HG03558 (cell line): ENCODE data around the gene SLC35C1.

Experiments
- ATAC-seq: cut with Tn5 transposase; IDR thresholded peaks from one replicate; pipeline ENCODE4 v1.9.1; 2021; ENCODE audit warnings: moderate number of reproducible peaks; ENCODE audit not compliant: unreplicated experiment; ENCODE audit errors: extremely low read depth

SLC35C1 gene

GRCh38 chr11:45804761-45805304 lies at the start of gene SLC35C1:
TSS of gene SLC35C1 (plus strand) at chr11:45805149. CDS start at chr11:45805802, 653 bp downstream.
- ATAC-seq, result peak; percentile 84

- no peak for ATAC-seq
Measured at GRCh38 chr11:45755281-45755859, 49.6 kb upstream of the SLC35C1 start.

- ATAC-seq, result no peak
Measured at GRCh38 chr11:45756384-45757010, 48.5 kb upstream of the SLC35C1 start.

GRCh38 chr11:45757672-45758071 lies 47.3 kb upstream of the SLC35C1 start:
- ATAC-seq, result no peak

GRCh38 chr11:45761659-45762058 lies 43.3 kb upstream of the SLC35C1 start:
- no peak for ATAC-seq

- ATAC-seq, result no peak
Measured at GRCh38 chr11:45765107-45765668, 39.8 kb upstream of the SLC35C1 start.

- ATAC-seq, result no peak
Measured at GRCh38 chr11:45765836-45766235, 39.1 kb upstream of the SLC35C1 start.

GRCh38 chr11:45766469-45766868 lies 38.5 kb upstream of the SLC35C1 start:
- no peak for ATAC-seq

GRCh38 chr11:45768486-45768885 lies 36.5 kb upstream of the SLC35C1 start:
- ATAC-seq, result no peak

GRCh38 chr11:45769960-45770359 lies 35.0 kb upstream of the SLC35C1 start:
- ATAC-seq, result no peak

- ATAC-seq, result no peak
Measured at GRCh38 chr11:45771193-45771565, 33.8 kb upstream of the SLC35C1 start.

- ATAC-seq, result no peak
Measured at GRCh38 chr11:45771566-45772448, 33.1 kb upstream of the SLC35C1 start.

- ATAC-seq, result no peak
Measured at GRCh38 chr11:45772449-45772774, 32.5 kb upstream of the SLC35C1 start.

- no peak for ATAC-seq
Measured at GRCh38 chr11:45772986-45773785, 31.8 kb upstream of the SLC35C1 start.

GRCh38 chr11:45773786-45774655 lies 30.9 kb upstream of the SLC35C1 start:
- no peak for ATAC-seq

GRCh38 chr11:45774786-45775185 lies 30.2 kb upstream of the SLC35C1 start:
- no peak for ATAC-seq

- ATAC-seq, result no peak
Measured at GRCh38 chr11:45777127-45777969, 27.6 kb upstream of the SLC35C1 start.

- no peak for ATAC-seq
Measured at GRCh38 chr11:45778341-45778740, 26.6 kb upstream of the SLC35C1 start.
